ENCODE results near the gene AKT3. TPM values are rescaled to one million over a fixed set of nuclear protein-coding genes. Genes with fewer than 3 reads are reported as not detected.

Gene AKT3
- total and polyA plus RNA-seq, 8 donors, result 4.2 to 24.1 (median 11.6) TPM

DNA sequence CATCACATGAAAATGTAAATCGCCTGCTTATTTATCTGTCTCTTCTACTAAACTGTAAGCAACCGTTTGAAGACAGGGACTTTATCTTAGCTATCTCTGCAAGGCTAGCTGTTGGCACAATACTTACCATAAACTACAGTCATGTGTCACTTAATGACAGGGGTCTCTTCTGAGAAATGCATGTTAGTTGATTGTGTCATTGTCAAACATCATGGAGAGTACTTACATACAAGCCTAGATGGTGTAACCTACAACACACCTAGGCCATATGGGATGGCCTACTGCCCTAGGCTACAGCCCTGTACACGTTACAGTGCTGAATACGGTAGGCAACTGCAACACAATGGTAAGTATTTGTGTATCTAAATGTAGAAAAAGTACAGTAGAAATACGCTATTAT, 326.3 kb downstream of the AKT3 start:
- Histone ChIP-seq H3K9me3 (no peaks in the 10 kb centered on the region), H3K36me3 (no peaks in the 10 kb centered on the region), H3K4me3 (no peak overlapping the region), H3K27me3 (no peaks in the 10 kb centered on the region), H3K4me1 (no peaks in the 10 kb centered on the region), H3K27ac (no peak overlapping the region)
- intact Hi-C loops (cut with DNase I), result no loop called here
- no peak for DNase-seq
- ATAC-seq, result no peak
- TF ChIP-seq, protein P1, sequence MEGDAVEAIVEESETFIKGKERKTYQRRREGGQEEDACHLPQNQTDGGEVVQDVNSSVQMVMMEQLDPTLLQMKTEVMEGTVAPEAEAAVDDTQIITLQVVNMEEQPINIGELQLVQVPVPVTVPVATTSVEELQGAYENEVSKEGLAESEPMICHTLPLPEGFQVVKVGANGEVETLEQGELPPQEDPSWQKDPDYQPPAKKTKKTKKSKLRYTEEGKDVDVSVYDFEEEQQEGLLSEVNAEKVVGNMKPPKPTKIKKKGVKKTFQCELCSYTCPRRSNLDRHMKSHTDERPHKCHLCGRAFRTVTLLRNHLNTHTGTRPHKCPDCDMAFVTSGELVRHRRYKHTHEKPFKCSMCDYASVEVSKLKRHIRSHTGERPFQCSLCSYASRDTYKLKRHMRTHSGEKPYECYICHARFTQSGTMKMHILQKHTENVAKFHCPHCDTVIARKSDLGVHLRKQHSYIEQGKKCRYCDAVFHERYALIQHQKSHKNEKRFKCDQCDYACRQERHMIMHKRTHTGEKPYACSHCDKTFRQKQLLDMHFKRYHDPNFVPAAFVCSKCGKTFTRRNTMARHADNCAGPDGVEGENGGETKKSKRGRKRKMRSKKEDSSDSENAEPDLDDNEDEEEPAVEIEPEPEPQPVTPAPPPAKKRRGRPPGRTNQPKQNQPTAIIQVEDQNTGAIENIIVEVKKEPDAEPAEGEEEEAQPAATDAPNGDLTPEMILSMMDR (IDR thresholded peaks at IDR 0.05), result no peak
- WGBS, 2 donors, result 85 to 87% methylated on average over 5 of the region's 5 CpGs
- FAIRE-seq, result no peak

DNA sequence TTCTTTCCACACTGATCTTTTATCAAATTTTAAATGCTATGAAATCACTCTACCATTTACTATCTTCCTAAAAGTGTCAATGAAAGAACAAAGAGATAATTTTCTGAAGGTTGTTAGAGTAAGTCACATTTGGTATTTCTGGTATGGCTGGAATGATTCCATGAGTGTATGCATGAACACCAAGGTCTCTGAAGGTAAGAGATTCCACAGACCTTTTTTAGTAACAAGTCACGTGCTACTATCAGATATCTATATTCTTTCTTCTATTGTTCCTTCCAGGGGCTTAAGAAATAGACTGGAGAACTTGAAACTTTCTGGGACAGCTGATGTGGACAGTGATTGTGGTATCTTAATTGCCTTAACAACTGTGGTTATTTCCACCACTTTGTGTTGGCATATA, 329.2 kb downstream of the AKT3 start:
- no peak overlapping the region for H3K27ac ChIP-seq
- no peak for ATAC-seq
- no peaks in the 10 kb centered on the region for H3K4me1 ChIP-seq
- H3K9me3 ChIP-seq, result no peaks in the 10 kb centered on the region
- intact Hi-C loops (cut with DNase I), result no loop called here
- no peak overlapping the region for H3K4me3 ChIP-seq
- TF ChIP-seq, protein P1 (IDR thresholded peaks at IDR 0.05), result no peak
- H3K27me3 ChIP-seq, result no peaks in the 10 kb centered on the region
- DNase-seq, result no peak
- H3K36me3 ChIP-seq, result no peaks in the 10 kb centered on the region
- no peak for FAIRE-seq
- 54 to 75% methylated on average over 1 of the region's 1 CpG for WGBS, 2 donors

GRCh38 chr1:243514927-243515326, 335.1 kb downstream of the AKT3 start:
- FAIRE-seq, result no peak
- ATAC-seq, result no peak
- intact Hi-C loops (cut with DNase I), result no loop called here
- no peaks in the 10 kb centered on the region for H3K36me3 ChIP-seq
- no peak overlapping the region for H3K4me3 ChIP-seq
- WGBS, 2 donors, result 62 to 76% methylated on average over 1 of the region's 1 CpG
- no peaks in the 10 kb centered on the region for H3K4me1 ChIP-seq
- H3K9me3 ChIP-seq, result no peaks in the 10 kb centered on the region
- no peaks in the 10 kb centered on the region for H3K27me3 ChIP-seq
- H3K27ac ChIP-seq, result no peak overlapping the region
- no peak for DNase-seq
- TF ChIP-seq, protein P1 (IDR thresholded peaks at IDR 0.05), result no peak

DNA sequence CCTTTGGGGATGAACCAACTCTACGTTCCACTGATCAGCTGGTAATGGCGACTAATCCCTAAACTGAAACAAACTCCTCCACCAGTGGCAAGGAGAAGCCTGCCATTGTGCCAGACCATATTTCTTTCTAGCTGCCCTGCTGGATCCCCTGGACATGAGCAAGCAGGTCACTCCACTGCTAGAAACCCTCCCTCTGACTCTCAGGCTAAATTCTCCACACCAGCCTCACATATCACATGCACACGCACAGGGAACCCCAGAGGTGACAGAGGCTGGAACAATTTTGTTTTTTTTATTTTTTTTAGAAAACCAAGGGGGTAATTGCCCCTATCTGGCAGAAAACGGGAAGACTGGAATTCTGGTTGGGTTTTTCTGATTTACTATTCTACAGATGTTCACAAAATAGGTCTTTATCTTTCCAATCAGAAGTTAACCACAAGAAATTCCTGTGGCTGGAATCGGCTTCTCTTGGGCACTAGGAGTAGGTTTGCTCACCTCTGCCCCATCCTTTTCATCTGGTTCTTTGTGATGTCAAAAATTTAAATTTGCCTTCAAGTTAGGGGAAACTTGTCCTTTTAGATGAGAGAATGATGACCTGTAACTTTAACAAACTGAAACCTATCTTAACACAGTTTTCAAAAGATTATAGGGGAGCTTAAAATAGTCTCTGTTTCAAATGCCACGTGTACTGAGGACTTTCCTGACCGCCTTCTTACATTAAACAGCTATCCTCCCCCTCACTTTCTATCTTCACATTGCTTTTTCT, 336.1 kb downstream of the AKT3 start:
- WGBS, 2 donors, result 73 to 80% methylated on average over 7 of the region's 7 CpGs

DNA sequence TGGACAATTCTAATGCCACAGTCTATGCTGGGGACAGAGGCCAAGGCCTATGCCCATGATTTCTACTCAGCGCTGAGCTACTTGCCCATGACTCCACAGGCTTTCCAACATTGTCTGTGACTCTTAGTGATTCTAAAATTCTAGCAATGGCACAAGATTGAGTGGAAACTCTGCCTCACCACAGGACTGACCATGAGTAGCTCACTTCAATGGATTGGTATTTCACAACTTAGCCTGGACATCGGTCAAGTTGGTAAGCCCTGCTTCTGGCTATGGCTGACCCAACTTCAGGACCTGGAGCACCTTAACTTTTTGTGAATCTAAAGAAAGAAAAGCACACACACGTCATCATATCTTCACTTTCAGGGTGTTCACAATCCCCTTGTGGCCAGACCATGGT, 339.1 kb downstream of the AKT3 start:
- Histone ChIP-seq H3K36me3 (no peaks in the 10 kb centered on the region), H3K27ac (no peak overlapping the region), H3K4me1 (no peaks in the 10 kb centered on the region), H3K9me3 (no peaks in the 10 kb centered on the region), H3K27me3 (no peaks in the 10 kb centered on the region), H3K4me3 (no peak overlapping the region)
- DNase-seq (no peak), FAIRE-seq (no peak), ATAC-seq (no peak)
- WGBS, 2 donors, result 86 to 87% methylated on average over 3 of the region's 3 CpGs
- intact Hi-C loops (cut with DNase I), result no loop called here
- TF ChIP-seq, protein P1 (IDR thresholded peaks at IDR 0.05), result no peak

More for the DNA sequence above, 336.1 kb downstream of the AKT3 start:
- no peaks in the 10 kb centered on the region for H3K36me3 ChIP-seq
- H3K9me3 ChIP-seq, result no peaks in the 10 kb centered on the region
- FAIRE-seq, result no peak
- no peak for DNase-seq
- H3K27ac ChIP-seq, result no peak overlapping the region
- no peaks in the 10 kb centered on the region for H3K4me1 ChIP-seq
- intact Hi-C loops (cut with DNase I), result no loop called here
- H3K4me3 ChIP-seq, result no peak overlapping the region
- no peaks in the 10 kb centered on the region for H3K27me3 ChIP-seq
- ATAC-seq, result no peak
- TF ChIP-seq, protein P1 (IDR thresholded peaks at IDR 0.05), result no peak

Data from pancreas (tissue), 10 donors.